Mesendoderm (in vitro differentiated cells): ENCODE measurements around the gene ORAI1.
"Not testable (repeated sequence)": the region's sequence is repeated elsewhere in the genome, so short reads cannot be mapped to it uniquely, and the experiment has no call there.

ENCODE experiments used
- DNase-seq: peaks from one replicate; pipeline ENCODE4 v3.0.0; 2013
- H2AK5ac ChIP-seq: 2 replicates; pipeline ENCODE4 v1.6.1; 2013; ENCODE audit warnings: low read length, inconsistent platforms
- H2BK120ac ChIP-seq: 2 replicates; pipeline ENCODE4 v1.6.1; 2013; ENCODE audit warnings: low read depth, mild to moderate bottlenecking, low read length, moderate library complexity, mixed read lengths
- H2BK15ac ChIP-seq: replicated peaks from 2 replicates; pipeline ENCODE4 v1.6.1; 2013; ENCODE audit warnings: low read depth, mild to moderate bottlenecking, moderate library complexity
- H2BK5ac ChIP-seq: 2 replicates; pipeline ENCODE4 v1.6.1; 2013; ENCODE audit warnings: low read length, inconsistent platforms
- H3K18ac ChIP-seq: 2 replicates; pipeline ENCODE4 v1.6.1; 2013; ENCODE audit warnings: mild to moderate bottlenecking, low read length, mixed read lengths
- H3K23ac ChIP-seq: one replicate; pipeline ENCODE4 v1.6.1; 2013; ENCODE audit warnings: low read length
- H3K27ac ChIP-seq: 2 replicates; pipeline ENCODE4 v1.5.1; 2013; ENCODE audit warnings: low read depth, mild to moderate bottlenecking, inconsistent platforms, low read length, moderate library complexity
- H3K27me3 ChIP-seq: 2 replicates; pipeline ENCODE4 v1.6.1; 2013; ENCODE audit warnings: low read length, control low read depth, mild to moderate bottlenecking, inconsistent platforms; ENCODE audit not compliant: insufficient read depth, poor library complexity
- H3K36me3 ChIP-seq: 2 replicates; pipeline ENCODE4 v1.6.1; 2013; ENCODE audit warnings: low read length, inconsistent platforms; ENCODE audit not compliant: control insufficient read depth, insufficient read depth
- H3K4ac ChIP-seq: one replicate; pipeline ENCODE4 v1.6.1; 2013; ENCODE audit warnings: low read depth, mild to moderate bottlenecking, low read length, moderate library complexity
- H3K4me1 ChIP-seq: 2 replicates; pipeline ENCODE4 v1.6.1; 2013; ENCODE audit warnings: low read depth, low read length, inconsistent platforms; ENCODE audit not compliant: control insufficient read depth
- H3K4me2 ChIP-seq: 2 replicates; pipeline ENCODE4 v1.6.1; 2013; ENCODE audit warnings: low read length
- H3K4me3 ChIP-seq: 2 replicates; pipeline ENCODE4 v1.5.1; 2013; ENCODE audit warnings: mild to moderate bottlenecking, low read length
- H3K56ac ChIP-seq: one replicate; pipeline ENCODE4 v1.6.1; 2013; ENCODE audit warnings: low read length
- H3K79me1 ChIP-seq: 2 replicates; pipeline ENCODE4 v1.6.1; 2013; ENCODE audit warnings: low read length, inconsistent platforms
- H3K79me2 ChIP-seq: 2 replicates; pipeline ENCODE4 v1.6.1; 2013; ENCODE audit warnings: mild to moderate bottlenecking, low read length; ENCODE audit not compliant: control insufficient read depth, insufficient read depth
- H3K9ac ChIP-seq: 2 replicates; pipeline ENCODE4 v1.6.1; 2013; ENCODE audit warnings: low read length, inconsistent platforms
- H4K5ac ChIP-seq: one replicate; pipeline ENCODE4 v1.6.1; 2013; ENCODE audit warnings: low read length
- H4K8ac ChIP-seq: one replicate; pipeline ENCODE4 v1.6.1; 2013; ENCODE audit warnings: low read depth, mild to moderate bottlenecking, control low read depth, low read length, moderate library complexity
- WGBS: extraction: QIAGEN DNeasy Blood & Tissue Kit; methylation state at CpG from one replicate; pipeline ENCODE4 v1.1.7; 2013; ENCODE audit warnings: low lambda C conversion rate, missing lambda C conversion rate; ENCODE audit not compliant: insufficient coverage; ENCODE audit errors: extremely low coverage; 5-methylcytosine and 5-hydroxymethylcytosine counted together

Gene ORAI1

GRCh38 chr12:121632069-121632970, 6.0 kb downstream of the ORAI1 start:
- Histone ChIP-seq H3K4me3 (no peak overlapping the region), H3K27ac (no peak overlapping the region), H3K79me2 (peaks cover 60% of the 10 kb centered on the region)

GRCh38 chr12:121633833-121634196, 7.5 kb downstream of the ORAI1 start:
- H2BK5ac ChIP-seq, H4K8ac ChIP-seq, H2BK15ac ChIP-seq, H3K36me3 ChIP-seq, H3K56ac ChIP-seq, H3K23ac ChIP-seq, H2AK5ac ChIP-seq, DNase-seq, H3K18ac ChIP-seq, H3K27me3 ChIP-seq, H4K5ac ChIP-seq, H3K4me2 ChIP-seq, H3K4me3 ChIP-seq, H3K4ac ChIP-seq, H3K27ac ChIP-seq, H2BK120ac ChIP-seq, H3K9ac ChIP-seq: not testable (repeated sequence)
- peaks cover 36% of the 10 kb centered on the region for H3K79me1 ChIP-seq
- WGBS: no CpG with 5 or more reads among the region's 11 CpGs
- H3K79me2 ChIP-seq: peaks cover 59% of the 10 kb centered on the region
- peaks cover 18% of the 10 kb centered on the region for H3K4me1 ChIP-seq

More at GRCh38 chr12:121632069-121632970, 6.0 kb downstream of the ORAI1 start:
- H4K5ac ChIP-seq: no peak overlapping the region
- H3K4ac ChIP-seq: no peak overlapping the region
- no peak overlapping the region for H2BK5ac ChIP-seq
- H3K27me3 ChIP-seq: no peaks in the 10 kb centered on the region
- DNase-seq: no peak
- WGBS: no CpG with 5 or more reads among the region's 11 CpGs
- H2BK120ac ChIP-seq: no peak overlapping the region
- H3K4me2 ChIP-seq: no peak overlapping the region
- H2AK5ac ChIP-seq: no peak overlapping the region
- H3K79me1 ChIP-seq: peaks cover 34% of the 10 kb centered on the region
- peaks cover 3% of the 10 kb centered on the region for H3K36me3 ChIP-seq
- H2BK15ac ChIP-seq: no peak overlapping the region
- peak overlapping the region; percentile 6 for H3K9ac ChIP-seq
- no peak overlapping the region for H3K18ac ChIP-seq
- H3K23ac ChIP-seq: no peak overlapping the region
- no peak overlapping the region for H4K8ac ChIP-seq
- peaks cover 25% of the 10 kb centered on the region for H3K4me1 ChIP-seq
- H3K56ac ChIP-seq: peak overlapping the region; percentile 45

GRCh38 chr12:121634836-121635235, 8.5 kb downstream of the ORAI1 start:
- peak; percentile 33 for DNase-seq
- Histone ChIP-seq H3K4ac (no peak overlapping the region), H2BK5ac (no peak overlapping the region), H3K79me2 (peaks cover 56% of the 10 kb centered on the region), H3K4me1 (peaks cover 12% of the 10 kb centered on the region), H2AK5ac (no peak overlapping the region), H3K9ac (no peak overlapping the region), H3K27me3 (no peaks in the 10 kb centered on the region), H3K4me2 (no peak overlapping the region), H3K79me1 (peaks cover 37% of the 10 kb centered on the region), H4K5ac (no peak overlapping the region), H3K56ac (peak overlapping the region; percentile 15), H3K27ac (no peak overlapping the region), H3K18ac (no peak overlapping the region), H3K4me3 (no peak overlapping the region), H2BK15ac (no peak overlapping the region), H4K8ac (no peak overlapping the region), H3K36me3 (peaks cover 3% of the 10 kb centered on the region), H3K23ac (no peak overlapping the region), H2BK120ac (no peak overlapping the region)
- WGBS: no CpG with 5 or more reads among the region's 13 CpGs

- no peak overlapping the region for H3K4me2 ChIP-seq
- no peak for DNase-seq
- no peak overlapping the region for H2BK120ac ChIP-seq
- H4K5ac ChIP-seq: no peak overlapping the region
- no peak overlapping the region for H2AK5ac ChIP-seq
- no peak overlapping the region for H2BK5ac ChIP-seq
- no peak overlapping the region for H3K27ac ChIP-seq
- peaks cover 5% of the 10 kb centered on the region for H3K4me1 ChIP-seq
- peaks cover 2% of the 10 kb centered on the region for H3K36me3 ChIP-seq
- no peak overlapping the region for H3K9ac ChIP-seq
- H3K23ac ChIP-seq: no peak overlapping the region
- H3K56ac ChIP-seq: peak overlapping the region; percentile 60
- no peaks in the 10 kb centered on the region for H3K27me3 ChIP-seq
- H3K4ac ChIP-seq: no peak overlapping the region
- no peak overlapping the region for H3K18ac ChIP-seq
- peaks cover 22% of the 10 kb centered on the region for H3K79me1 ChIP-seq
- no peak overlapping the region for H2BK15ac ChIP-seq
- WGBS: no CpG with 5 or more reads among the region's 10 CpGs
- H3K4me3 ChIP-seq: no peak overlapping the region
- no peak overlapping the region for H4K8ac ChIP-seq
- peaks cover 35% of the 10 kb centered on the region for H3K79me2 ChIP-seq
These were observed 11.0 kb downstream of the ORAI1 start for GRCh38 chr12:121637231-121637914.

GRCh38 chr12:121638298-121639202, 12.2 kb downstream of the ORAI1 start:
- no peak overlapping the region for H3K4me2 ChIP-seq
- DNase-seq: no peak
- peaks cover 25% of the 10 kb centered on the region for H3K79me2 ChIP-seq
- peaks cover 2% of the 10 kb centered on the region for H3K36me3 ChIP-seq
- H3K9ac ChIP-seq: no peak overlapping the region
- no peak overlapping the region for H3K27ac ChIP-seq
- H3K27me3 ChIP-seq: no peaks in the 10 kb centered on the region
- no CpG with 5 or more reads among the region's 14 CpGs for WGBS
- no peak overlapping the region for H3K23ac ChIP-seq
- H2AK5ac ChIP-seq: no peak overlapping the region
- no peak overlapping the region for H3K18ac ChIP-seq
- no peak overlapping the region for H3K56ac ChIP-seq
- H3K4ac ChIP-seq: no peak overlapping the region
- no peak overlapping the region for H2BK120ac ChIP-seq
- H4K5ac ChIP-seq: no peak overlapping the region
- H4K8ac ChIP-seq: no peak overlapping the region
- H3K4me3 ChIP-seq: no peak overlapping the region
- peaks cover 15% of the 10 kb centered on the region for H3K79me1 ChIP-seq
- no peak overlapping the region for H2BK5ac ChIP-seq
- no peaks in the 10 kb centered on the region for H3K4me1 ChIP-seq
- no peak overlapping the region for H2BK15ac ChIP-seq
